ENCODE data around the gene UACA. TPM values are rescaled to one million over a fixed set of nuclear protein-coding genes. Genes with fewer than 3 reads are reported as not detected.

The UACA gene
- total and polyA plus RNA-seq, 9 of the 15 experiments (the other 6 are each of a cell fraction or from before 2014, with no cell fraction given), result 0.06 to 0.33 (median 0.15) TPM; not detected in 5

DNA sequence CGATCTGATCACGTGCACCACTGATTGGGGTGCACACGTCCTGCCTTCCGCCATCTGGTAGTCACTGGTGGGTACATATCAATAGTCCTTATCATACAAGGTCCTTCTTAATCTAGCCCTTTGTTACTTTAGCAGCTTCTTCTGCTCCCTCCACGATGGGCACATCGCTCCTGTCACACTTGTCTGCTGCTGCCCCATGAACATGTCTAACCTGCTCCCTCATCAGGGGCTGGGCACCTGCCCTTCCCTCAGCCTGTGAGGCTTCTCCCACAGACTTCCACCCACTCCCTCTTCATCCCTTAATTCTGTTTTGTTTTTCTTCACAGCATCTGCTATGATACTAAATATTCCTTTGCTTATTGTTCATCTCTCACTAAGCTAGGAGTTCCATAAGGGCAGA lies 82.5 kb downstream of the UACA start:
- in situ Hi-C loops (cut with MboI) (no loop called here), intact Hi-C loops (cut with micrococcal nuclease) (no loop called here)
- ATAC-seq, result no peak
- ChIA-PET POLR2A (no interaction called here), CTCF (ENCODE audit: low intra/inter-chr PET ratio) (no interaction called here)
- Histone ChIP-seq H3K27me3 (ENCODE audit: control insufficient read depth in 2 of 2, insufficient read depth in 2 of 2, low read length in 2 of 2) (0 out of 5 replicates have a peak, but pooled peaks cover 0 to 5% of the 10 kb centered on the region in 2 experiments), H3K79me2 (ENCODE audit: control insufficient read depth, insufficient read depth, low read length) (no peaks in the 10 kb centered on the region), H3K9me3 (replicated peaks; ENCODE audit: control insufficient read depth, insufficient read depth, low read depth, low read length) (no peaks in the 10 kb centered on the region), H3K4me1 (replicated peaks in 1 of 2; ENCODE audit: control insufficient read depth in 2 of 2, insufficient read depth in 2 of 2, low read length in 2 of 2) (no peaks in the 10 kb centered on the region), H3K9me1 (ENCODE audit: control insufficient read depth, insufficient read depth, low read length) (no peaks in the 10 kb centered on the region), H3K4me3 (no peak overlapping the region), H3K36me3 (ENCODE audit: control insufficient read depth, insufficient read depth, low read length) (no peaks in the 10 kb centered on the region), H2AFZ (ENCODE audit: low read depth, low read length) (no peak overlapping the region), H3K4me2 (ENCODE audit: insufficient read depth, low read length) (no peak overlapping the region), H3K27ac (ENCODE audit: extremely low read depth, low read depth, low read length) (no peak overlapping the region), H4K20me1 (replicated peaks; ENCODE audit: control insufficient read depth, insufficient read depth, low read length) (no peaks in the 10 kb centered on the region), H3K9ac (ENCODE audit: insufficient read depth in 1 of 2, low read depth in 2 of 2, low read length in 2 of 2) (no peak overlapping the region)
- DNase-seq (ENCODE audit: extremely low read depth in 1 of 4, low spot score in 3 of 4), result no peak
- WGBS (ENCODE audit: insufficient coverage, low coverage, missing lambda C conversion rate), result 0% methylated on average over 6 of the region's 6 CpGs
- BruUV-seq (replicated peaks), result no TSS peak
- FAIRE-seq, result no peak
- TF ChIP-seq, protein P1, sequence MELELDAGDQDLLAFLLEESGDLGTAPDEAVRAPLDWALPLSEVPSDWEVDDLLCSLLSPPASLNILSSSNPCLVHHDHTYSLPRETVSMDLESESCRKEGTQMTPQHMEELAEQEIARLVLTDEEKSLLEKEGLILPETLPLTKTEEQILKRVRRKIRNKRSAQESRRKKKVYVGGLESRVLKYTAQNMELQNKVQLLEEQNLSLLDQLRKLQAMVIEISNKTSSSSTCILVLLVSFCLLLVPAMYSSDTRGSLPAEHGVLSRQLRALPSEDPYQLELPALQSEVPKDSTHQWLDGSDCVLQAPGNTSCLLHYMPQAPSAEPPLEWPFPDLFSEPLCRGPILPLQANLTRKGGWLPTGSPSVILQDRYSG (tag; conservative IDR thresholded peaks at IDR 0.05; ENCODE audit: low read depth), result no peak
- no peak for TF ChIP-seq SUPT5H (IDR thresholded peaks at IDR 0.05)
- TF ChIP-seq, protein P2, sequence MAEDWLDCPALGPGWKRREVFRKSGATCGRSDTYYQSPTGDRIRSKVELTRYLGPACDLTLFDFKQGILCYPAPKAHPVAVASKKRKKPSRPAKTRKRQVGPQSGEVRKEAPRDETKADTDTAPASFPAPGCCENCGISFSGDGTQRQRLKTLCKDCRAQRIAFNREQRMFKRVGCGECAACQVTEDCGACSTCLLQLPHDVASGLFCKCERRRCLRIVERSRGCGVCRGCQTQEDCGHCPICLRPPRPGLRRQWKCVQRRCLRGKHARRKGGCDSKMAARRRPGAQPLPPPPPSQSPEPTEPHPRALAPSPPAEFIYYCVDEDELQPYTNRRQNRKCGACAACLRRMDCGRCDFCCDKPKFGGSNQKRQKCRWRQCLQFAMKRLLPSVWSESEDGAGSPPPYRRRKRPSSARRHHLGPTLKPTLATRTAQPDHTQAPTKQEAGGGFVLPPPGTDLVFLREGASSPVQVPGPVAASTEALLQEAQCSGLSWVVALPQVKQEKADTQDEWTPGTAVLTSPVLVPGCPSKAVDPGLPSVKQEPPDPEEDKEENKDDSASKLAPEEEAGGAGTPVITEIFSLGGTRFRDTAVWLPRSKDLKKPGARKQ (CRISPR knock-in tag; IDR thresholded peaks at IDR 0.05), result no peak
- no peak for TF ChIP-seq POLR2A (conservative IDR thresholded peaks at IDR 0.05)
- TF ChIP-seq ZNF3 (CRISPR knock-in tag; IDR thresholded peaks at IDR 0.05), result no peak
- TF ChIP-seq, protein P3, sequence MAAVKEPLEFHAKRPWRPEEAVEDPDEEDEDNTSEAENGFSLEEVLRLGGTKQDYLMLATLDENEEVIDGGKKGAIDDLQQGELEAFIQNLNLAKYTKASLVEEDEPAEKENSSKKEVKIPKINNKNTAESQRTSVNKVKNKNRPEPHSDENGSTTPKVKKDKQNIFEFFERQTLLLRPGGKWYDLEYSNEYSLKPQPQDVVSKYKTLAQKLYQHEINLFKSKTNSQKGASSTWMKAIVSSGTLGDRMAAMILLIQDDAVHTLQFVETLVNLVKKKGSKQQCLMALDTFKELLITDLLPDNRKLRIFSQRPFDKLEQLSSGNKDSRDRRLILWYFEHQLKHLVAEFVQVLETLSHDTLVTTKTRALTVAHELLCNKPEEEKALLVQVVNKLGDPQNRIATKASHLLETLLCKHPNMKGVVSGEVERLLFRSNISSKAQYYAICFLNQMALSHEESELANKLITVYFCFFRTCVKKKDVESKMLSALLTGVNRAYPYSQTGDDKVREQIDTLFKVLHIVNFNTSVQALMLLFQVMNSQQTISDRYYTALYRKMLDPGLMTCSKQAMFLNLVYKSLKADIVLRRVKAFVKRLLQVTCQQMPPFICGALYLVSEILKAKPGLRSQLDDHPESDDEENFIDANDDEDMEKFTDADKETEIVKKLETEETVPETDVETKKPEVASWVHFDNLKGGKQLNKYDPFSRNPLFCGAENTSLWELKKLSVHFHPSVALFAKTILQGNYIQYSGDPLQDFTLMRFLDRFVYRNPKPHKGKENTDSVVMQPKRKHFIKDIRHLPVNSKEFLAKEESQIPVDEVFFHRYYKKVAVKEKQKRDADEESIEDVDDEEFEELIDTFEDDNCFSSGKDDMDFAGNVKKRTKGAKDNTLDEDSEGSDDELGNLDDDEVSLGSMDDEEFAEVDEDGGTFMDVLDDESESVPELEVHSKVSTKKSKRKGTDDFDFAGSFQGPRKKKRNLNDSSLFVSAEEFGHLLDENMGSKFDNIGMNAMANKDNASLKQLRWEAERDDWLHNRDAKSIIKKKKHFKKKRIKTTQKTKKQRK (IDR thresholded peaks at IDR 0.05; ENCODE audit: borderline replicate concordance, low read depth, low read length), result no peak
- TF ChIP-seq, protein P4, sequence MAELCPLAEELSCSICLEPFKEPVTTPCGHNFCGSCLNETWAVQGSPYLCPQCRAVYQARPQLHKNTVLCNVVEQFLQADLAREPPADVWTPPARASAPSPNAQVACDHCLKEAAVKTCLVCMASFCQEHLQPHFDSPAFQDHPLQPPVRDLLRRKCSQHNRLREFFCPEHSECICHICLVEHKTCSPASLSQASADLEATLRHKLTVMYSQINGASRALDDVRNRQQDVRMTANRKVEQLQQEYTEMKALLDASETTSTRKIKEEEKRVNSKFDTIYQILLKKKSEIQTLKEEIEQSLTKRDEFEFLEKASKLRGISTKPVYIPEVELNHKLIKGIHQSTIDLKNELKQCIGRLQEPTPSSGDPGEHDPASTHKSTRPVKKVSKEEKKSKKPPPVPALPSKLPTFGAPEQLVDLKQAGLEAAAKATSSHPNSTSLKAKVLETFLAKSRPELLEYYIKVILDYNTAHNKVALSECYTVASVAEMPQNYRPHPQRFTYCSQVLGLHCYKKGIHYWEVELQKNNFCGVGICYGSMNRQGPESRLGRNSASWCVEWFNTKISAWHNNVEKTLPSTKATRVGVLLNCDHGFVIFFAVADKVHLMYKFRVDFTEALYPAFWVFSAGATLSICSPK (IDR thresholded peaks at IDR 0.05; ENCODE audit: borderline replicate concordance), result no peak
- TF ChIP-seq POLR2AphosphoS2 (IDR thresholded peaks at IDR 0.05; ENCODE audit: low read length), result no peak
- TF ChIP-seq, protein P5, sequence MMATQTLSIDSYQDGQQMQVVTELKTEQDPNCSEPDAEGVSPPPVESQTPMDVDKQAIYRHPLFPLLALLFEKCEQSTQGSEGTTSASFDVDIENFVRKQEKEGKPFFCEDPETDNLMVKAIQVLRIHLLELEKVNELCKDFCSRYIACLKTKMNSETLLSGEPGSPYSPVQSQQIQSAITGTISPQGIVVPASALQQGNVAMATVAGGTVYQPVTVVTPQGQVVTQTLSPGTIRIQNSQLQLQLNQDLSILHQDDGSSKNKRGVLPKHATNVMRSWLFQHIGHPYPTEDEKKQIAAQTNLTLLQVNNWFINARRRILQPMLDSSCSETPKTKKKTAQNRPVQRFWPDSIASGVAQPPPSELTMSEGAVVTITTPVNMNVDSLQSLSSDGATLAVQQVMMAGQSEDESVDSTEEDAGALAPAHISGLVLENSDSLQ (IDR thresholded peaks at IDR 0.05), result no peak
- TF ChIP-seq KDM2B (CRISPR knock-in tag; IDR thresholded peaks at IDR 0.05), result no peak
- no peak for TF ChIP-seq PYGO2 (tag; IDR thresholded peaks at IDR 0.05)
- TF ChIP-seq, protein P6, sequence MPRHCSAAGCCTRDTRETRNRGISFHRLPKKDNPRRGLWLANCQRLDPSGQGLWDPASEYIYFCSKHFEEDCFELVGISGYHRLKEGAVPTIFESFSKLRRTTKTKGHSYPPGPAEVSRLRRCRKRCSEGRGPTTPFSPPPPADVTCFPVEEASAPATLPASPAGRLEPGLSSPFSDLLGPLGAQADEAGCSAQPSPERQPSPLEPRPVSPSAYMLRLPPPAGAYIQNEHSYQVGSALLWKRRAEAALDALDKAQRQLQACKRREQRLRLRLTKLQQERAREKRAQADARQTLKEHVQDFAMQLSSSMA (CRISPR knock-in tag; IDR thresholded peaks at IDR 0.05), result no peak
- TF ChIP-seq ETV6 (IDR thresholded peaks at IDR 0.05; ENCODE audit: borderline replicate concordance in 1 of 2, low read depth in 2 of 2, low read length in 1 of 2), result no peak
- TF ChIP-seq ETV6 (CRISPR knock-in tag; IDR thresholded peaks at IDR 0.05; ENCODE audit: borderline replicate concordance), result no peak

Measured in K562 (cell line).